Measurements from ENCODE around the gene LUZP2.

LUZP2 gene

DNA sequence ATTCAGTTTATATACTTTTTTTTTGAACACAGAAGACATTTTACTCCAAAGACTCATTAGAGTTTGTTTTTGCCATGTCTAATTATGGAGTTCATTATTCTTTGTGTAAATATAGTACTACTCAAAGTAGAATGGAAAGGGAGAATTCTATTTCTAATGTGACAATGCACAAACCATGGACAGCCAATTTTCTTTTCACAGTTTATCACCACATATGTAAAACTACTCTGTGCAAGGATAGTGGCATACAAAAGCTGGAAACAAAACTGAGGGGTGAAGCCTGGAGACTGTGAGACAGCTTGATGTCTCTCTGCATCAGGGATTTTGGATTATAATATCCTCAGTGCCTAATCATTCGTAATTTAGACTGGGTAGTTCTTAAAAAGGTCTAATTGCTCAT lies 75.5 kb downstream of the LUZP2 start:
- no peak for DNase-seq

DNA sequence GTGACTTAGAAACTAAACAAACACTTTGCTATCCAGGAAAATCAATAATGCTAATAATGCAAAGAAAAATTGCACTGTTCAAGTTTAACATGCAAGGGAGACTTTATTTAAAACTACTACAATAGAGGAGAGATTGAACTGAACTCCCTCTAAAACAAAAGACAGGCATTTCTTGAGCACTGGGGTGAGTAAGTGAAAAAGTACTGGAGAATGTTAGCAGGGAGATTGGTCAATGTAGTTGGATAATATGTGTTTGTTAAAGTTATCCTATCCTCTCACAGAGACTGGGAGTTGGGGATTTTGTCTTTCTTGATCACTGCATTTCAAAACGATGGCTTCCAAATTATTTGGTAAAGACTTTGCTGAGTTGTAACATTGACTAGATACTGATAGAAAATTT lies 77.6 kb downstream of the LUZP2 start:
- DNase-seq: no peak

DNA sequence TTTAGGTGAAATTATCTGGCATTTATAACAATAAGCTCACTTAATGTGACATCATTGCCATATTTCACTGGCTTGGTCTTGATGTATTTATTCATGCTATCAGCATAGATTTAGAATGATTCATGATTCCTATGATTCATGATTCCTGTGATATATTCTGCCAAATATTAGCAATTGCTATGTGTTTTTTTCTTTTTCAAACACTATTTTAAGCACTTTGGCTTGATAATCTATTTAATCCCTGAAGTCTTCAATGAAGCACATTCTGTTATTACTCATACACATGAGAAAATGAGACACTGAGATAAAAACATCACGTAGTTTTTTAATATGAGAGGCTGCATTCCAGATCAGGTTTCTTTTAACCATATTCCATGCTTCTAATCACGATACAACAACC lies 78.5 kb downstream of the LUZP2 start:
- no peak for DNase-seq

DNA sequence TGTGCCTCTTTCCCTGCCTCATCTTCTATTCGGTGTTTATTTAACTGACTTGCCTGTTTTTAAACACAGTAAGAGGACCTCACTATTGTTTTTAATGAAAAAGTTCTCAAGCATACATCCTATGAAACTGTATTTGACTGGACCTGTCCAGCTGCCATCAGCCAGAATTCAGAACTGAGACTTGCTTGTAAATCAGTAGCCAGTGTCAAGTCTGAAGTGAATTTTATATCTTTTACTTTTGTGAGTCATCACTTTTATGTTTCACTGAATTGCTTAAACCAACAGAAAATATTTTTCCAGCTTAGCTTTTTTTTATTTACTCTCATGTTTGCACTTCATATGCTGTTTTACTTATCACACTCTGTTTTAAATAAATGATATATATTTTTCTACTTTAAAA lies 88.3 kb downstream of the LUZP2 start:
- no peak for DNase-seq

DNA sequence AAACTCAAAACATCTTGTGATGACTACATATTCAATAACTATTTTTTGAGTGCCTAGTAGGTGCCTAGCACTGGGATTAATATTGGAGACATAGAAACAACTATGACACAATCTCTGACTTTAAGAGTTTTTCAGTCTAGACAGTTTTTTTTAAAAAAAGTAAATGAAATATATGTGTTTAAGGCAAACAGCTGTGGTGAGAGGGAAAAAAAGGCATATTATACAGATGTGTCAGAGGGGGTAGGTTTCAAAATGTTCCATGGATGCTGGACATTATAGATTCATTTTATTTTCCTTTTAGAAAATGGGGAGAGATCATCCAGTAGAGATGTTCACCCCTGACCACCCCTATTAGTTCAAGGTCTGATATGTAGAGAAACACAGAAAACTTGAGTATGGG lies 90.8 kb downstream of the LUZP2 start:
- no peak for DNase-seq

DNA sequence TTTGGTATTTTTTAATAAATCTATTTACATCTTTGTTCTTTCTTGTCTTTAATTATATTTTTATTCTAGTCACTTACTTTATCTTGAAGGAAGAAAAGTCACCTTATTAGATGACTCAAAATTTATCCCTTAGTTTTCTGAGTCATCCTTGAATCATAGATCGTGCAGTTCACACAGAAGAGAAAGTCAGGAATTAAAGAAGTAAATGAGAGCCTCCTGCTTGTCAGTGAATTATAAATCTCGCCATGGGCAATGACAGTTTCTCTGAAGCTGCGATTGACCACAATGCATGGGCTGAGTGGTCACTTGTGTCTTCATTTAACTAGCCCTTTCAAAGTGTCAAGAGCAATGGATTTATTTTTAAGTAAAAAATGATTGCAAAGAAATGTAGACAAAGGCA lies 91.2 kb downstream of the LUZP2 start:
- no peak for DNase-seq

DNA sequence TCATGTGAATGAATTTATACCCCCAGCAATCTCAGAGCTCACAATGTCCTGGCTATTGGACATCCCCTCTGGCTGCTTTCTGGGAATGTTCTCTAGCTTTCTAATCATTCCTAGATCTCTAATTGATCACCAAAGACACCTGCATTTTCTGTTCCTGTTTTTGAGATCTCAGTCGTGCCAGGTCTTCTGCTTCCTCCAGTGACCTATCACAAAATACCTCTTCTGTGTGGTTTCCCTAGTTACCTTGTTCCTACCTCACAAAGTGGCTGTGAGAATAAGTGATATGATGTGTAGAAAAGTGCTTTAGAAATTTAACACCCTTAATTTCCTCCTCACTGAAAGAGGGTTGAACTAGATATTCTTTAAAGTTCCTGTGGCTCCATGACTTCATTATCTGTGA lies 92.2 kb downstream of the LUZP2 start:
- no peak for DNase-seq

DNA sequence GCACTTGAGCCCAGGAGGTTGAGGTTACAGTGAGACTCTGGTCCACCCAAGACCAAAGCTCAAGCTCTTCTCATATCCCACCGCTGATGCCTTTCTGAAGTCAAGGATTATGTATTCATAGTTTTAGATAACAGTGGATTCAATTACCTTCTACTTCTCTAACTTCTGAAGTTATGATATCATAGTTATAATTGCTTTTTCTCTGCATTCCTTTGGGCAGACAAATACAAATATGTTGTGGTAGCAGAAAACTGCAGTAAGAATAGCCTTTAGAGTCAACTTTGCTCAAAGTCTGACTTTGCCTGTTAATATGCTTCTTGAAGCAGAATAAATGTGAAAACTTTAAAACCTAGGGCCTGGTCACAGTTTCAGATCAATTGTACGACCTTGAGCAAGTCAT lies 94.4 kb downstream of the LUZP2 start:
- no peak for DNase-seq

DNA sequence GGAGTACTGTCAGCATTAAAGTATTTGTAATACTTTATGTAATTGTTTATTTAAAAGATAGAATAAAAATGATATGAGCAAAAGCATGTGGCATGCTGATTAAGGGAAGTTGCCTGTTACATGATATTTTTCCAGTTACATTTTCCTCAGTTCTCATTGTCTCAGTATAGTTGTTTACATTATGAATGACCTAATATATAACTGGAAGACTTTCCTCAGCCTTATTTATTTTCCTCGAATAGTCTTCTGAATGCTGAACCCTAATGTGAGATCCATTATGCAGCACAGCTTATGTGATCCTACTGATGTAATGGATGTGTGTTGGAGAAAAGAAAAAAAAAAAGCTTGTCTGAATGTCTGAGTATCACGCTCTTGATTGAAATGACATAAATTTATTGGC lies 95.5 kb downstream of the LUZP2 start:
- no peak for DNase-seq

DNA sequence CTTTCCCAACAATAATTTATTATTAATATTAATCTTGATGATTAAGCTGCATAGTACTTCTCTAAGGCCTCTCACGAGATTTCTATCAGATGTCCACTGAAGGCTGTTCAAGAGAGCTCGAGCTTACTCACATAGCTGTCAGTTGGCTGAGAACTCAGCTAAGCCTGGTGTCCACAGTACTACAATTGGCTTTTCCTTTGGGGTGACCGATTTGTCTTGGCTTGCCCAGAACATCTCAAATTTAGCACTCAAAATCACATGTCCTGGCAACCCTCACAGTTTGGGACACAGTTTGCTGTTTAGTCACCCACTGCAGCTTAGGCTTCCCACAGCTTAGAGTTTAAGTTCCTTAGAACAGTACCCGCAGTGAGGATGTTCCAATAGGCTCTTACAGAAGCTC lies 96.5 kb downstream of the LUZP2 start:
- peak in 2 of 14 donors; percentile 17 to 24 for DNase-seq

DNA sequence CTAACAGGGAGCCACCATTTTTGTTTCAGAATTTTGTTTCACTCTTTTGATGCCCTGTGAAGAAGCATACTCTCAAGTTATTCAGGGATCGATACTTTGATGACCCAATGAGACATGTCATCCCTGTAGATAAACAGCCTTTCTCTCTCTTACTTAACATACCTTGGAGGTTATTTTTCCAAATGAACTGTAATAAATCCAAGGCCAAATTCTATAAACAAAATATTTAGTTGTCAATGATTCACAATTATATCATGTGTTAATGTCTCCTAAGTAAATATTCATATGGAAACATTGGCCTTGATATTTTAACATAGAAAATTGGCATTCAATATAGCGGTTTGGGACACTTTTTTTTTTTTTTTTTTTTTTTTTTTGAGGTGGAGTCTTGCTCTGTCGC lies 97.5 kb downstream of the LUZP2 start:
- DNase-seq: no peak

DNA sequence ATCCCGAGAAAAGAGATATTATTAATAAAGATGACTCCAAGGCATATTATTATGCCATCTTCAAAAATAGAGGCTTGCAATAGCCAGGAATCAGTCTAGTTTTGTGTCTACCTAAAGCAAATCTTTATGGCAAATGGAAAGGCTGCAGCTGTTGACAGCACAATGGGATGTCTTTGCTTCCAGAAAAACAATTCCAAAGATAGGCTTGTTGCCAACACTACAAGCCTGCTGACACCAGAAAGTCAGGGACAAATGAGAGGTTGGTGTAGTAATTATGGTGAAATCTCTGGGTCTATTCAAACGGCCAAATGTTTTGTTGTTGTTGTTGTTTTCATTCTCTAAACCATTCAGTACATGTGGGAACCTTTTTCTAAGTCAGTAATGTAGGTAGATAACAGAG lies 101.8 kb downstream of the LUZP2 start:
- DNase-seq: no peak

DNA sequence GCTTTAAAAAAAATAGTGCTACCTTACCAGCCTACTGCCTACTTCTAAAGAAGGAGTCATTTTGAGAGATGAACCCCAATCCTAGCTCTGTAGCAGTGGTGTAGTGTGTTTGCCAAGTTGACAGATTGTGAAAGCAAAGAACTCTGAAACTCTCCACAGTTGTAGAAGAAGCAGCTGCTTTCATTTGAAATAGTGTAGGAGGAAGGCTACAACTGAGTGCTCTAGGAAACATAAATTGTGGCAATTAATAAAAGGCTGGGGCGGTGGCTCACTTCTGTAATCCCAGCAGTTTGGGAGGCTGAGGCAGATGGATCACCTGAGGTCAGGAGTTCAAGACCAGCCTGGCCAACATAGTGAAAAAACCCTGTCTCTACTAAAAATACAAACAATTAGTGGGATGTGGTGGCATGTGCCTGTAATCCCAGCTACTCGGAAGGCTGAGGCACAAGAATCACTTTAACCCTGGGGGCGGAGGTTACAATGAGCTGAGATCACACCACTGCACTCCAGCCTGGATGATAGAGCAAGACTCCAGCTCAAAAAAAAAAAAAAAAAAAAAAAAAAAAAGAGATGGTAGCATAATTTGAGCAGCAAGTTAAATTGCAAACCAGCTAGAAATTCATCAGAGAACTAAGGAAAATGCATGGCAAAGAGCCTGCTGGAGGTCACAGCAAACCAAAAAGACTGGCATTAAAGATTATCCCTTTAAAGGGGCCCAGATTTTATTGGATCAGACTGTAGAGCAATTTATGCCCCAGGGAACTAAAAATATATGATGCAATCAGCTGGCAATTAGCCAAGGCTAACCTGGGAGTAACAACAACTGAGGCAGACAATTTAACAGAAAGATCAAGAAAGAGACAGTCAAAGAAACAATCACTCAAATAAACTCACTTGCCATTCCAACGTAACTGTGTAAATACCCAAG lies 112.6 kb downstream of the LUZP2 start:
- no peak for DNase-seq

DNA sequence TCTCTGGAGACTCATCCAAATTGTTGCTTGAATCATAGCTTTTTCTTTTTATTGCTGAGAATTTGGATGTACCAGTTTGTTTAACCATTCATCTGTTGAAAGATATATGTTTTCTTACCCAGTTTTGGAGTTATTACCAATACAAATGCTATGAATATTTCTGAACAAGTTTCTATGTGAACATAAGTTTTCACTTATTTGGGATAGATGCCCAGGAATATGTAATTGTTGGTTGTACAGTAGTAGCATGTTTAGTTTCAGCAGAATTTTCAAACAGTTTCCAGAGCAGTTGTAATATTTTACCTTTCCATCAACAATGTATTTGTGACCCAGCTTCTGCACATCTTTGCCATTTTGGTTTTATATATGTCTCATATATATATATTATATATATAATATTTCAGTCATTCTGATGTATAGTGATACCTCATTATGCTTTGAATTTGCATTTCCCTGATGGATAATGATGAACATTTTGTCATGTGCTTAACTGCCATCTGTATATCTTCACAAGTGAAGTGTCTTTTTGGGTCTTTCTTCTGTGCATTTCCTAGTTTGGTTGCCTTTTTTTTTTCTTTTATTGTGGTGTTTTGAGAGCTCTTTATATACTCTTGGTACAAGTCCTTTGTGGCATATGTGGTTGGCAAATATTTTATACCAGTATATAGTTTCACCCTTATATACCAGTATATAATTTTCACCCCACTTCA lies 118.8 kb downstream of the LUZP2 start:
- DNase-seq: no peak

DNA sequence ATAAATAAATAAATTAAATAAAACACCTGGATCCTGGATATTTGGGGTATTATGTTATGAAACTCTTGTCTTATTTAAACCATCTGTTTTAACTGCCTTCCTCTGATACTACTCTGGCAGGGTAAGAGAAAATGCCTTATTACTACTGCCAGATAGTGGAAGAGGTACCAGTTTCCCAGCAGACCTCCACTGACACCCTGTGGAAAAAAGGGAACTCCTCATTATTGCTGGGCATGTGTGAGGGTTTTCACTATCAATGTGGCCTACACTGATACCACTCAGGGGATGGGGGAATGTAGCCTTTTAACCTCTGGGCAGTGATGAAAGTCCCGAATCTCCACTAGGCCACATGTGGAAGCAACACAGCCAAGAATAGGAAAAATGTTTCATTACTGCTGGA lies 121.0 kb downstream of the LUZP2 start:
- DNase-seq: no peak

DNA sequence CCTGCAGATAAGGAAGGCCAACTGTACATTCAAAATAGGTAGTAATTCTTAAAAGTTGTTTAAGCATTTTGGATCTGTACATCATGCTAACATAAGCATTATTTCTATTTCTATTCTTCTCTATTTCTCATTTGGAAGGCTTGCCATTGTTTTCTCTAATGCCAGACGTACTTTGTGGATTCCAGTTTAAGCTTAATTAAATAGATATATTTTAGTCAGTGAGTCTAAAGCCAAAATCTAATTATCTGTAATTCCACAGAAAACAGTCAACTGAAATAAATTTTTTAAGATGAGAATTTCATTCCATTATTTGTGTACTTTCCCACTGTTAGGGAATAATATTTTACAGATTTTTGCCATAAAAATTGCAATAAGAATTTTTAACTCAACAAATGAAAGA lies 123.0 kb downstream of the LUZP2 start:
- no peak for DNase-seq

DNA sequence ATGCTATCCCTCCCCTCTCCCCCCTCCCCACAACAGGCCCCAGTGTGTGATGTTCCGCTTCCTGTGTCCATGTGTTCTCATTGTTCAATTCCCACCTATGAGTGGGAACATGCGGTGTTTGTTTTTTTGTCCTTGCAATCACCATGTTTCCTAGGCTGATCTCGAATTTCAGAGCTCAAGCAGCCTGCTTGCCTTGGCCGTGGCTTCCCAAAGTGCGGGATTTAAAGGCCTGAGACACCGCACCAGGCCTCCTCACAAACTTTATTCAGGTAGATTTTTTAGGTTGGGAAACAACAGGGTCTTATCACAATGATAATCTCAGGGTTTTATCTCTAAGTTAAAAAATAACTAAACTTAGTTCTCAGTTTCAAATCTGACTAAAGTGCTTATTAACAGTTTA lies 125.4 kb downstream of the LUZP2 start:
- DNase-seq: no peak

DNA sequence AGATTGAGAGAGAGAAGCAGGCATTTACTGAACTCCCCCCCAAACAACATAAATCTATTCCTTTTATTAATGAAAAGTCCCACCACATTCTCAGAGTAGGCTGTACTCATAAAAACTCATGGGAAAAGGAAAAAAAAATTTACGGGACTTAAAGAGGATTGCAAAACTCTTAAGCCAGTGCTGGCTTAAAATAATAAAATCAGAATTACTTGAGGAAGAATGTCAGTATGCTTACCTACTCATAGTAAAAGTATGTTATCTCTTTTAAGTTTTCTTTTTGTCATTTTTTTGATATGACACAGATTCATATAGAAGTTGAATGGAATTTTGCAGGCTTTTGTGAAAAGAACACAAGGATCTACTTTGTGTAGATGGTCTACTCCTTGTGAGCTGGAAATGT lies 126.3 kb downstream of the LUZP2 start:
- no peak for DNase-seq

DNA sequence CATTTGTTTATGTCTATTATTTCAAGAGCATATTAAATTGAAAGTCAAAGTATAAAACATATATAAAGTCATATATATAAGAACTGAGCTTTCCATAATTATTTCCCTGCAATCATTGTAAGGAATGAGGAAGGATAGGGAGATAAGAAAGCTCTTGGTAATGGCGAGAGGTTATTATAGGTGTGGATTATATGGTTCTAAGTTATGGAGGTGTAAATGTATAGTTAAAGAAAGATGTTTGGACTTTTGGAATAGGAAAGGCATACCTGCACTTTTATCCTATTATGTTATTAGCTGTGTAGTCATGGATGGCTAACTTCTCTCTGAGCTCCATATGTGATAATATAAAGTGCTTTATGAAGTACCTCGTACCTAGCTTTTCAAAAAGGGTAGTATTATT lies 127.6 kb downstream of the LUZP2 start:
- DNase-seq: no peak

DNA sequence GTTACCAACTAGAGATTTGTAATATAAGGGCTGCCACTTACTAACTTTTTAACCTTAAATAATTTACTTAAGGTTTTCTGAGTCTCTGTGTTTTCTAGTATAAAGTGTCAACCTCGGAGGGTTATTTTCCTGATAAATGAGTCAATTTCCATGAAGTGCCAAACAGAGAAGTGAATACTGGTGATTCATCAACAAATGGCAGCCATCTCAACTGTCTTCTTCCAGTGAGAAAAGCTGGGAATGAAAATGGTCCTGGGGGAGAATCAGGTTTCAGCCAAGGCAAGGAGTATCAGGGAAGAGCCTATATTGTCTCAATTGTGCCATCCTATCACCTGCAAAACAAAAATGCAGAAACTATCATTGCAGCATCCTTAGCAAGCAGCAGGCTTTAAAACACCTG lies 129.1 kb downstream of the LUZP2 start:
- DNase-seq: no peak

DNA sequence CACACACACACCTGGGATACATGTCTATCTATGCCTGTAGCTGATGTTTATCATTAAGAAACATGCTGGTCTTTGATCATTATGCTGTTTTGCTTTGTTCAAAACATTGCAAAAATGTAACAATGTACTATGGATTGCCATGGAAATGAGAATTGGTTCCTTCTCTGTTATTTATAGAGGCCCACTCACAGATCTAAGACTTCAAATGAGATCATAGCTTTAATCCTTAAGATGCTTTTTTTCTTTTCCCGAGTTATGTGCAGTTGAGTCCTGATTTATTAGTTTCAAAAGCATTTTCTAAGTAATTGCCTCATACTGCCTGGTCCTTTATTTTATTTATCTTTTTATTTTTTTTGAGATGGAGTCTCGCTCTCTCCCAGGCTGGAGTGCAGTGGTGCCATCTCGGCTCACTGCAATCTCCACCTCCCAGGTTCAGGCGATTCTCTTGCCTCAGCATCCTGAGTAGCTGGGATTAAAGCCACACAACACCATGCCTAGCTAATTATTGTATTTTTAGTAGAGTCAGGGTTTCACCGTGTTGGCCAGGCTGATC lies 131.4 kb downstream of the LUZP2 start:
- no peak for DNase-seq

DNA sequence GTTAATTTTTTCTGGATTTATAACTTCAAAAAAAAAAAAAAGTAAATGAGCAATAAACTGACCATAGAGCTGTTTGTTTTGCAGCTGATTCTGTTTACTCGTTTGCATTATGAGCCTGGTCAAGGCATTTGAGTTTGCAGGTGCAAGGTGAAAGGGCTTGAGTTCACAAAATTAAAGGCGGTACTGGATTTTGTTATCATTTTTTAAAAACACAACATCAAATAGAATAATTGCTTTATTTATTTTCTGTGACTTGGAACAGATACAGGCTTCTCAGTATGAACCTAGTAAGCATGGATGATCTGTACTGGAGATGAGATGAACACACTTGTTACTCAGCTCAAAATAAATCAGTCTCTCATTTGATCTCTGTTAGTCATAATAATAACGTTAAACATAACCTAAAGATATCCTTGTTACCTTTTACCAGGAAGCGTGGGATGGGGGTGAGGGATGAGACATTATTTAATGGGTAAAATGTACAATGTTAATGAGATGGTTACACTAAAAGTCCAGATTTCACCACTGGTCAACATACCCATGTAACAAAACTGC lies 137.8 kb downstream of the LUZP2 start:
- no peak for DNase-seq

DNA sequence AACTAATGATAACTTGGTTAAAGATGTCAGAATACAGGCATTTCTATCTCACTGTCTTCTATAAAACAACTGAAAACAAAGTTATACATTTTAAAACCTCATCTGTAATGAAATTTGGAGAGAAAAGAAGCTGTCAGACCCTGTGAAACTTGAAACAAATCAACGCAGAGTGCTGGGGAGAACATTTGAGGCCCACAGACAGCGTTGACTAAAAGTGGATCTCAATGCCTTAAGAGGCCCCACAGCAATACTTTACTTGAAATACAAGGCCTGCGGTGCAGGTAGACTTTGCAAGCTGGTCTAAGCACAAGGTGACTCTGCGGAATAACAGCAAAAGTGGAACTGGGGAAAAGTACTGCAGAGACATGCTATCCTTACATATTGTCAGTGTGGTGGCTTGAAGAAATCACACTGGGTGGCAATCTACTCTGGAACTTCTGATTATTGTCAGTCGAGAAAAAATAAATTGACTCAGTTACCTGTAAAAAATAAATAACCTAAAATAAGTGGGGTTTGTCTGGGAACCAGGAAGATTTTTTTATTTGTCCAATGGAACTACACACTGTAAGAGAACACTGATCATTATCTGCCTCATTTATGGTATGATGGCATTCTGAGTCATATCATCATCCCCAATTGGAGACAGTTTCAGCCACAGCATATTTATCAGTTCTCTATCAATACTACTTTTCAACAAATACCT lies 138.9 kb downstream of the LUZP2 start:
- no peak for DNase-seq
